Nephron (organoid): ENCODE results near the gene ATG14.

Experiments used
- H3K27ac Mint-ChIP-seq, 3 experiments: 2 replicates each; pipeline ENCODE4 v1.8.0; 2020; ENCODE audit warnings: mixed read lengths in 3 of 3, mild to moderate bottlenecking in 2 of 3, moderate library complexity in 1 of 3
- H3K27me3 Mint-ChIP-seq: 2 replicates; pipeline ENCODE4 v1.8.0; 2021; ENCODE audit warnings: low read depth, mild to moderate bottlenecking, moderate library complexity, mixed read lengths
- H3K36me3 Mint-ChIP-seq: 2 replicates; pipeline ENCODE4 v1.8.0; 2020; ENCODE audit warnings: low read depth, mixed read lengths
- H3K4me1 Mint-ChIP-seq: 2 replicates; pipeline ENCODE4 v1.8.0; 2020; ENCODE audit warnings: mixed read lengths
- H3K4me3 Mint-ChIP-seq, 3 experiments: 2 replicates each; pipeline ENCODE4 v1.8.0; 2020; ENCODE audit warnings: mild to moderate bottlenecking in 3 of 3, mixed read lengths in 3 of 3, moderate library complexity in 2 of 3
- H3K9me3 Mint-ChIP-seq: 2 replicates; pipeline ENCODE4 v1.8.0; 2020; ENCODE audit warnings: mixed read lengths
- CTCF ChIP-seq, 3 experiments: fragments of 200-600 bp; sonication (generic); IDR thresholded peaks; one replicate each; pipeline ENCODE4 v1.5.0; 2021; ENCODE audit warnings: antibody characterized with exemption in 3 of 3; ENCODE audit not compliant: unreplicated experiment in 3 of 3

The ATG14 gene

DNA sequence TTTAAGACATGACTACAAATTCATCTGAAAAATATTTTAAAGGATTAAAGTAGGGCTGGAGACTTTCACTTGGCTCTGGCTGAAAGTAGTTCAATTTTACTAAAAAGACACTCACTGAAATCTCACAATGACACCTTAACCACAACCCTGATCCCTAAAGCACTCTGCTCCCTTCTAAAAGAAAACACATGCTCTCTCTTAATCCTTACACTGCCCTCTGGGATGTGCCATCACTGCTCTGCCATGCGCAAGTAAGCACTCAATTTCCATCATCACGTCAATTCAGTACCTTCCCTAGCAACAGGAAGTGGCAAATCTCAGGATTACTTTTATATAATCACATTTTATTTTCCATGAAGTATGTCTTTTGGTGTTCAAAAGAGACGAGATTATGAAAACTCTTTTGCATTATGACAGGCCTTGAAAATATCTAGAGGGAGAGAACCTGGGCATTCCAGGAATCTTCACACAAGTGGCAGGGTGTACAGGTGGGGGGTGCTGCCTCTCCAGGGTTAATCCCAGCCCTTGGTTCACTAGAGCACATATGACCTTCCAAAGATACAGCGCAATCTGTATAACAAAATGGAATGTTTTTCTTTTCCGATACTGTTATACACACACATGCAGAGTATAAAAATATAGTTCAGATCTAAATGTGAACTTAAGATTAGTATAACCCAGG, 7.3 kb downstream of the ATG14 start:
- TF ChIP-seq CTCF (IDR thresholded peaks at IDR 0.05; ENCODE audit: unreplicated experiment in 3 of 3) = no peak
- Mint-ChIP-seq H3K9me3 (no peaks in the 10 kb centered on the region), H3K36me3 (no peaks in the 10 kb centered on the region), H3K27me3 (no peaks in the 10 kb centered on the region), H3K4me3 (no peak overlapping the region), H3K27ac (no peak overlapping the region), H3K4me1 (peaks cover 7% of the 10 kb centered on the region)

DNA sequence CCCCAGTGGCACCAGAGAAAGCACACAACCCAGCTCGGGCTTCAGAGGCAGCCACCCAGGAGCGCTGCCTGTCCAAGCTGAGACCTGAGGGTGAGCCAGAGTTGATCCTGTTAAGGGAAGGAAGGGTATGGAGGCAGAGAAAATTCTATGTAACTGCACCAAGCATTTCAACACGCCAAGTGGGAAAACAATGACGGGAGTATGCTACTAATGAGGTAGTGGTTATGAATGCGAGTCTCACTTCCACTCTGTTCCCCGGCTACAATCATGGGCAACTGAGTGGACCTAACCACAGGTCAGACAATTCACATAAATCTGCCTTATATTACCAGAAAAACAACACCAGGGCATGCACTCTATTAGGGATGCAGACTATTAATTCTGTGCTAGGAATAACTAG, 9.9 kb downstream of the ATG14 start:
- Mint-ChIP-seq H3K4me1 (peaks cover 7% of the 10 kb centered on the region), H3K9me3 (no peaks in the 10 kb centered on the region), H3K36me3 (no peaks in the 10 kb centered on the region), H3K27me3 (no peaks in the 10 kb centered on the region), H3K27ac (no peak overlapping the region), H3K4me3 (no peak overlapping the region)
- TF ChIP-seq CTCF (IDR thresholded peaks at IDR 0.05; ENCODE audit: unreplicated experiment in 3 of 3) = no peak

DNA sequence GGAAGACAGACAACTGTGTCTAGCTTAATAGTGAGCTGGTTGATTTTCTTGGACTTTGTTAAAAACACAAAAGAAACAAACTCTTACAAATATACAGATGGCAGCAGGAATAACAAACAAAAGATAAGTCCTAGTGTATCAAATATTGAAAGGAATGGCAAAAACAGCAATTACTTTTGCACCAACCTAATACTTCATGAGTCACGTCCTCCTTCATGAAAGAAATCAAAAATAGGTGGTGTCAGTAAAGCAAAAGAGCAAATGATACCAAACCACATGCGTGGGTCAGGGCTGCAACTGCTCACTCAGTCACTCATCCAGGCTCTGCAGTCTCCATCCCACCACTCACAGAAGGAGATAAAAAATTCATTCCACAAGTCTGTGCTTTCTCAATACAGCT, 11.8 kb downstream of the ATG14 start:
- TF ChIP-seq CTCF (IDR thresholded peaks at IDR 0.05; ENCODE audit: unreplicated experiment in 3 of 3) = no peak
- Mint-ChIP-seq H3K4me3 (no peak overlapping the region), H3K27ac (peak overlapping the region in 1 of 3 experiments; percentile 18), H3K27me3 (no peaks in the 10 kb centered on the region), H3K9me3 (no peaks in the 10 kb centered on the region), H3K4me1 (peaks cover 7% of the 10 kb centered on the region), H3K36me3 (peaks cover 13% of the 10 kb centered on the region)

- H3K27me3 Mint-ChIP-seq = no peaks in the 10 kb centered on the region
- no peak overlapping the region for H3K27ac Mint-ChIP-seq
- peaks cover 7% of the 10 kb centered on the region for H3K4me1 Mint-ChIP-seq
- H3K9me3 Mint-ChIP-seq = no peaks in the 10 kb centered on the region
- H3K36me3 Mint-ChIP-seq = peaks cover 19% of the 10 kb centered on the region
- H3K4me3 Mint-ChIP-seq = no peak overlapping the region
- no peak for TF ChIP-seq CTCF (IDR thresholded peaks at IDR 0.05; ENCODE audit: unreplicated experiment in 3 of 3)
Measured at GRCh38 chr14:55399183-55399582, 12.4 kb downstream of the ATG14 start.

DNA sequence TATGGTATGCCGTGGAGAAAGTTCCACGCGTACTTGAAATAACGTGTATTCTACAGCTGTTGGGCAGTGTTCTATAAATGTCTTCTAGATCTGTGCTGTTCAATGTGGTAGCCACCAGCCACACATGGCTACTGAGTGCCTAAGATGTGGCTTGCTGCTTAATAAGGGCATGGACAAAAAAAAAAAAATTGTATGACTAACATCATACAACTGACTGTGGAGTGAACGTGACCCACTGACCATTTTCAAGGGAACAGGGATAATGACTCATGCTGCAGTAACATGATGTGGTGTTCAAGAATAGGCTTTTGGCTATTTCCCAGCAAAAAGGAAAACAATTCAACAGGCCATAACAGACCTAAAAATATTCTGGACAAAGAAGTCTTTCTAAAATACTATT, 13.0 kb downstream of the ATG14 start:
- no peak for TF ChIP-seq CTCF (IDR thresholded peaks at IDR 0.05; ENCODE audit: unreplicated experiment in 3 of 3)
- H3K27ac Mint-ChIP-seq = peak overlapping the region in 1 of 3 experiments; percentile 14
- no peaks in the 10 kb centered on the region for H3K27me3 Mint-ChIP-seq
- peaks cover 7% of the 10 kb centered on the region for H3K4me1 Mint-ChIP-seq
- no peak overlapping the region for H3K4me3 Mint-ChIP-seq
- H3K9me3 Mint-ChIP-seq = no peaks in the 10 kb centered on the region
- peaks cover 19% of the 10 kb centered on the region for H3K36me3 Mint-ChIP-seq

- H3K27me3 Mint-ChIP-seq = no peaks in the 10 kb centered on the region
- no peak overlapping the region for H3K27ac Mint-ChIP-seq
- peaks cover 47% of the 10 kb centered on the region for H3K36me3 Mint-ChIP-seq
- H3K4me3 Mint-ChIP-seq = no peak overlapping the region
- no peaks in the 10 kb centered on the region for H3K4me1 Mint-ChIP-seq
- no peaks in the 10 kb centered on the region for H3K9me3 Mint-ChIP-seq
- TF ChIP-seq CTCF (IDR thresholded peaks at IDR 0.05; ENCODE audit: unreplicated experiment in 3 of 3) = no peak
Measured at GRCh38 chr14:55389330-55389729, 22.3 kb downstream of the ATG14 start.
